Endothelial cell of umbilical vein (primary cell): Measurements from ENCODE around the gene SLC13A5. TPM values are rescaled to one million over a fixed set of nuclear protein-coding genes. Genes with fewer than 3 reads are reported as not detected.

Source experiments
- BruUV-seq: library from RNA; stranded (reverse); fragments of 400-500 nt; replicated peaks from 2 replicates; lab custom pipeline; 2021; lab: Mats Ljungman, UMichigan
- CTCF ChIA-PET: fragments of 300-600, 350-600 bp; sonication (Branson Sonifier 250); formaldehyde crosslinking; loops from one replicate; lab custom pipeline; 2021; ENCODE audit warnings: antibody characterized with exemption, inconsistent platforms; lab: Charles Lee
- POLR2A ChIA-PET: fragments of 300-600, 350-600 bp; sonication (Branson Sonifier 250); formaldehyde crosslinking; loops from one replicate; lab custom pipeline; 2021; ENCODE audit warnings: antibody characterized with exemption, inconsistent platforms; lab: Charles Lee
- DNase-seq: peaks from one replicate; pipeline ENCODE4 v3.0.0-alpha.2; 2011; ENCODE audit warnings: low read depth, low spot score
- FAIRE-seq: peaks from 2 replicates; lab custom pipeline; 2011; peaks lifted over from hg19 to GRCh38; lab: Jason Lieb, UNC
- H2AFZ ChIP-seq: 2 replicates; pipeline ENCODE4 v1.6.0; 2012; ENCODE audit warnings: low read depth, low read length, control low read depth, inconsistent platforms
- H3K27ac ChIP-seq: 2 replicates; pipeline ENCODE4 v1.5.1; 2011; ENCODE audit warnings: low read depth, mild to moderate bottlenecking, control low read depth, low read length, moderate library complexity; ENCODE audit not compliant: insufficient read depth
- H3K27me3 ChIP-seq, 2 experiments: 2 replicates each; pipeline versions ENCODE4 v1.6.0 to v1.6.1; 2011; ENCODE audit warnings: low read length in 2 of 2, mixed read lengths in 1 of 2; ENCODE audit not compliant: control insufficient read depth in 2 of 2, insufficient read depth in 2 of 2
- H3K36me3 ChIP-seq, 2 experiments: 2 replicates in 1 of 2; 3 replicates in 1 of 2; pipeline ENCODE4 v1.5.1; 2011; ENCODE audit warnings: low read length in 2 of 2, mild to moderate bottlenecking in 1 of 2, moderate library complexity in 1 of 2; ENCODE audit not compliant: control insufficient read depth in 2 of 2, insufficient read depth in 2 of 2; ENCODE audit errors: extremely low read depth in 1 of 2
- H3K4me1 ChIP-seq: 3 replicates; pipeline ENCODE4 v1.5.1; 2011; ENCODE audit warnings: mild to moderate bottlenecking, low read length; ENCODE audit not compliant: control insufficient read depth, insufficient read depth; ENCODE audit errors: extremely low read depth
- H3K4me2 ChIP-seq: 2 replicates; pipeline ENCODE4 v1.6.1; 2011; ENCODE audit warnings: low read length, control low read depth, mixed read lengths; ENCODE audit not compliant: insufficient read depth
- H3K4me3 ChIP-seq, 3 experiments: fragments of 200-600 bp in 1 of 3; sonication (generic), shearing (Covaris generic) in 1 of 3; replicated peaks in 1 of 3; 2 replicates each; pipeline ENCODE4 v1.5.1; 2011 to 2016; ENCODE audit warnings: control low read depth in 3 of 3, low read length in 3 of 3, mild to moderate bottlenecking in 2 of 3, inconsistent platforms in 1 of 3, low read depth in 1 of 3, moderate library complexity in 1 of 3; ENCODE audit not compliant: insufficient read depth in 1 of 3
- H3K79me2 ChIP-seq: 2 replicates; pipeline ENCODE4 v1.6.0; 2012; ENCODE audit warnings: low read length, inconsistent platforms; ENCODE audit not compliant: control insufficient read depth, insufficient read depth
- H3K9ac ChIP-seq: replicated peaks from 2 replicates; pipeline ENCODE3; 2011; ENCODE audit warnings: low read length, control low read depth; ENCODE audit not compliant: insufficient read depth; ENCODE audit errors: extremely low read depth
- H3K9me1 ChIP-seq: replicated peaks from 3 replicates; pipeline ENCODE4 v1.6.0; 2011; ENCODE audit warnings: mild to moderate bottlenecking, low read length; ENCODE audit not compliant: control insufficient read depth, insufficient read depth; ENCODE audit errors: extremely low read depth
- H3K9me3 ChIP-seq: replicated peaks from 2 replicates; pipeline ENCODE4 v1.5.1; 2012; ENCODE audit warnings: low read length, inconsistent platforms; ENCODE audit not compliant: control insufficient read depth, insufficient read depth
- H4K20me1 ChIP-seq: replicated peaks from 2 replicates; pipeline ENCODE3; 2011; ENCODE audit warnings: mild to moderate bottlenecking, low read length; ENCODE audit not compliant: control insufficient read depth, insufficient read depth; ENCODE audit errors: extremely low read depth
- EZH2 ChIP-seq: IDR thresholded peaks from 2 replicates; pipeline ENCODE4 v1.6.1; 2012; ENCODE audit warnings: borderline replicate concordance, low read depth, mild to moderate bottlenecking, moderate library complexity, low read length, inconsistent platforms; ENCODE audit not compliant: severe bottlenecking
- FOS ChIP-seq: IDR thresholded peaks from 2 replicates; pipeline ENCODE4 v1.6.1; 2011; ENCODE audit warnings: mild to moderate bottlenecking, low read length, moderate library complexity, borderline replicate concordance; ENCODE audit not compliant: insufficient read depth
- GATA2 ChIP-seq: IDR thresholded peaks from 2 replicates; pipeline ENCODE4 v1.7.0; 2011; ENCODE audit warnings: low read depth, mild to moderate bottlenecking, moderate library complexity, mixed read lengths, low read length; ENCODE audit not compliant: insufficient read length, insufficient read depth
- JUN ChIP-seq: IDR thresholded peaks from 2 replicates; pipeline ENCODE4 v1.6.1; 2011; ENCODE audit warnings: borderline replicate concordance, low read depth; ENCODE audit not compliant: insufficient read length, insufficient read depth
- dilution Hi-C: fragments of 300-500 bp; cut with MboI; formaldehyde crosslinking; loops from one replicate; pipeline ENCODE4 v1.15.0; 2019; ENCODE audit warnings: low sequenced_read_pairs; ENCODE audit not compliant: extremely low pct_ligation_motif_present
- intact Hi-C: fragments of 100-400 bp; cut with micrococcal nuclease; formaldehyde crosslinking; loops from one replicate; pipeline ENCODE4 v1.10.0; 2022
- polyA plus RNA-seq, 4 experiments: library from polyadenylated mRNA; depleted of rRNA in 3 of 4; stranded (reverse) in 3 of 4; unstranded in 1 of 4; fragments of >200 nt; gene quantifications; 2 replicates each; pipeline versions ENCODE4 v1.2.1 to v1.2.3, GENCODE V29; 2011 to 2012; ENCODE audit warnings: missing spikeins in 1 of 4
- total RNA-seq: library from RNA; stranded (reverse); gene quantifications from 2 replicates; pipeline ENCODE4 v1.2.3, GENCODE V29; 2021
- TF ChIP-seq, protein P1 (sequence below), 2 donors: IDR thresholded peaks; 1 replicate in 1 of 2; 2 replicates in 1 of 2; pipeline ENCODE4 v1.5.1; 2011; ENCODE audit warnings: low read length in 2 of 2, mild to moderate bottlenecking in 2 of 2, moderate library complexity in 2 of 2, control low read depth in 1 of 2, inconsistent platforms in 1 of 2, low read depth in 1 of 2; ENCODE audit not compliant: insufficient read depth in 1 of 2; ENCODE audit errors: extremely low read depth in 1 of 2
- TF ChIP-seq, protein P2 (sequence below): IDR thresholded peaks from 2 replicates; pipeline ENCODE4 v1.6.1; 2011; ENCODE audit not compliant: insufficient read depth, insufficient read length

SLC13A5 gene
- total and polyA plus RNA-seq, 2 donors (not counting 3 experiments of a cell fraction or from before 2014, with no cell fraction given) = 0.03 TPM; not detected in 1

DNA sequence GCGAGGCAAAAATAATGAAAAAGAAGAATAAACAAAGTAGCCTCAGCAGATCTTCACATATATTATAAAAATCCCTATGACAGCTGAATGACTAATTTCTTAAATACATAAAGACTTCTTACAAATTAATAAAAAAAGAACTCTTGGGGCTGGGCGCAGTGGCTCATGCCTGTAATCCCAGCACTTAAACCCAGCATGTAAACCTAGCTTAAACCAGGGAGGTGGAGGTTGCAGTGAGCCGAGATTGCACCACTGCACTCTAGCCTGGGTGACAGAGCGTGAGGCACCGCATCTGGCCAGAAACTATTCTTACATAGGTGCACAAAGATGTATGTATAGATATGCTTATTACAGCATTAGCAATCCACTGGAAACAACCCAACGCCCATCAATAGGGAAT is 33.9 kb downstream of the SLC13A5 start:
- no peak overlapping the region for H2AFZ ChIP-seq
- no peak overlapping the region for H3K4me3 ChIP-seq
- intact Hi-C loops (no loop called here), dilution Hi-C loops (no loop called here)
- H3K4me2 ChIP-seq = no peak overlapping the region
- H3K36me3 ChIP-seq = no peaks in the 10 kb centered on the region
- H4K20me1 ChIP-seq = no peaks in the 10 kb centered on the region
- H3K9me3 ChIP-seq = no peaks in the 10 kb centered on the region
- no peak overlapping the region for H3K27ac ChIP-seq
- no peaks in the 10 kb centered on the region for H3K9me1 ChIP-seq
- TF ChIP-seq, protein P1, sequence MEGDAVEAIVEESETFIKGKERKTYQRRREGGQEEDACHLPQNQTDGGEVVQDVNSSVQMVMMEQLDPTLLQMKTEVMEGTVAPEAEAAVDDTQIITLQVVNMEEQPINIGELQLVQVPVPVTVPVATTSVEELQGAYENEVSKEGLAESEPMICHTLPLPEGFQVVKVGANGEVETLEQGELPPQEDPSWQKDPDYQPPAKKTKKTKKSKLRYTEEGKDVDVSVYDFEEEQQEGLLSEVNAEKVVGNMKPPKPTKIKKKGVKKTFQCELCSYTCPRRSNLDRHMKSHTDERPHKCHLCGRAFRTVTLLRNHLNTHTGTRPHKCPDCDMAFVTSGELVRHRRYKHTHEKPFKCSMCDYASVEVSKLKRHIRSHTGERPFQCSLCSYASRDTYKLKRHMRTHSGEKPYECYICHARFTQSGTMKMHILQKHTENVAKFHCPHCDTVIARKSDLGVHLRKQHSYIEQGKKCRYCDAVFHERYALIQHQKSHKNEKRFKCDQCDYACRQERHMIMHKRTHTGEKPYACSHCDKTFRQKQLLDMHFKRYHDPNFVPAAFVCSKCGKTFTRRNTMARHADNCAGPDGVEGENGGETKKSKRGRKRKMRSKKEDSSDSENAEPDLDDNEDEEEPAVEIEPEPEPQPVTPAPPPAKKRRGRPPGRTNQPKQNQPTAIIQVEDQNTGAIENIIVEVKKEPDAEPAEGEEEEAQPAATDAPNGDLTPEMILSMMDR (IDR thresholded peaks at IDR 0.05; ENCODE audit: extremely low read depth in 1 of 2, insufficient read depth in 1 of 2, low read depth in 1 of 2, low read length in 2 of 2) = no peak
- TF ChIP-seq FOS (no peak), JUN (no peak), GATA2 (no peak), EZH2 (no peak)
- TF ChIP-seq, protein P2, sequence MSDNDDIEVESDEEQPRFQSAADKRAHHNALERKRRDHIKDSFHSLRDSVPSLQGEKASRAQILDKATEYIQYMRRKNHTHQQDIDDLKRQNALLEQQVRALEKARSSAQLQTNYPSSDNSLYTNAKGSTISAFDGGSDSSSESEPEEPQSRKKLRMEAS = no peak
- H3K4me1 ChIP-seq = no peaks in the 10 kb centered on the region
- H3K27me3 ChIP-seq = peaks cover 2 to 7% of the 10 kb centered on the region in 2 experiments
- ChIA-PET POLR2A (no interaction called here), CTCF (interaction anchor here (1.3 kb wide), 1 partner anchor 165 kb away, joined by 6 read pairs; no protein-coding TSS in a partner anchor)
- DNase-seq = no peak
- no peak for FAIRE-seq
- H3K79me2 ChIP-seq = no peaks in the 10 kb centered on the region
- no peak overlapping the region for H3K9ac ChIP-seq
- BruUV-seq = no TSS peak
